Astrocyte (in vitro differentiated cells and primary cell): Measurements from ENCODE around the gene POU2F3. TPM values are rescaled to one million over a fixed set of nuclear protein-coding genes. Genes with fewer than 3 reads are reported as not detected.

ENCODE experiments used
- DNase-seq: peaks from one replicate; pipeline ENCODE4 v3.0.0-alpha.2; 2010; ENCODE audit warnings: low read depth
- FAIRE-seq: peaks from 2 replicates; lab custom pipeline; 2011; peaks lifted over from hg19 to GRCh38; lab: Jason Lieb, UNC
- H2AFZ ChIP-seq: 2 replicates; pipeline ENCODE4 v1.6.0; 2012; ENCODE audit warnings: low read depth, low read length, inconsistent platforms
- H3K27ac ChIP-seq: 2 replicates; pipeline ENCODE4 v1.5.1; 2011; ENCODE audit warnings: low read depth, low read length, inconsistent platforms
- H3K27me3 ChIP-seq: 2 replicates; pipeline ENCODE4 v1.6.0; 2011; ENCODE audit warnings: low read length, inconsistent platforms; ENCODE audit not compliant: insufficient read depth
- H3K36me3 ChIP-seq: 2 replicates; pipeline ENCODE4 v1.5.1; 2011; ENCODE audit warnings: low read length, inconsistent platforms; ENCODE audit not compliant: insufficient read depth
- H3K4me1 ChIP-seq: 2 replicates; pipeline ENCODE4 v1.5.1; 2011; ENCODE audit warnings: low read length, inconsistent platforms; ENCODE audit not compliant: insufficient read depth
- H3K4me2 ChIP-seq: 2 replicates; pipeline ENCODE4 v1.6.0; 2012; ENCODE audit warnings: low read length, inconsistent platforms
- H3K4me3 ChIP-seq: 2 replicates; pipeline ENCODE4 v1.5.1; 2011; ENCODE audit warnings: low read depth, mild to moderate bottlenecking, low read length, inconsistent platforms; ENCODE audit not compliant: insufficient read depth
- H3K79me2 ChIP-seq: 2 replicates; pipeline ENCODE4 v1.6.0; 2012; ENCODE audit warnings: mild to moderate bottlenecking, low read length, inconsistent platforms; ENCODE audit not compliant: insufficient read depth
- H3K9ac ChIP-seq: 2 replicates; pipeline ENCODE4 v1.6.0; 2012; ENCODE audit warnings: mild to moderate bottlenecking, low read length, inconsistent platforms
- H3K9me3 ChIP-seq: 2 replicates; pipeline ENCODE4 v1.5.1; 2012; ENCODE audit warnings: low read depth, mild to moderate bottlenecking, low read length, inconsistent platforms; ENCODE audit not compliant: insufficient read depth
- H4K20me1 ChIP-seq: 2 replicates; pipeline ENCODE4 v1.6.0; 2012; ENCODE audit warnings: low read length, inconsistent platforms; ENCODE audit not compliant: insufficient read depth
- H3K27ac Mint-ChIP-seq: one replicate; pipeline ENCODE4 v1.8.0; 2021; ENCODE audit warnings: mild to moderate bottlenecking, mixed read lengths; ENCODE audit not compliant: unreplicated experiment
- H3K27me3 Mint-ChIP-seq: one replicate; pipeline ENCODE4 v1.8.0; 2021; ENCODE audit warnings: low read depth, mixed read lengths; ENCODE audit not compliant: unreplicated experiment
- H3K36me3 Mint-ChIP-seq: one replicate; pipeline ENCODE4 v1.8.0; 2021; ENCODE audit warnings: low read depth, mixed read lengths; ENCODE audit not compliant: unreplicated experiment
- H3K4me1 Mint-ChIP-seq: one replicate; pipeline ENCODE4 v1.8.0; 2021; ENCODE audit warnings: low read depth, mixed read lengths; ENCODE audit not compliant: unreplicated experiment
- H3K4me3 Mint-ChIP-seq: one replicate; pipeline ENCODE4 v1.8.0; 2021; ENCODE audit warnings: mild to moderate bottlenecking, moderate library complexity, mixed read lengths; ENCODE audit not compliant: unreplicated experiment
- H3K9me3 Mint-ChIP-seq: one replicate; pipeline ENCODE4 v1.8.0; 2021; ENCODE audit warnings: mild to moderate bottlenecking, mixed read lengths; ENCODE audit not compliant: unreplicated experiment
- EZH2 ChIP-seq: IDR thresholded peaks from 2 replicates; pipeline ENCODE4 v1.6.1; 2012; ENCODE audit warnings: mild to moderate bottlenecking, low read length, inconsistent platforms; ENCODE audit not compliant: insufficient read depth
- total RNA-seq: library from RNA; stranded (reverse); gene quantifications from 2 replicates; pipeline ENCODE4 v1.2.1, GENCODE V29; 2021
- TF ChIP-seq, protein P1 (sequence below): IDR thresholded peaks from 2 replicates; pipeline ENCODE4 v1.5.1; 2011; ENCODE audit warnings: low read depth, mild to moderate bottlenecking, inconsistent platforms, low read length, moderate library complexity; ENCODE audit not compliant: insufficient read depth

The POU2F3 gene
- total RNA-seq, 1 donor from 2014 or later, result 0.20 TPM

DNA sequence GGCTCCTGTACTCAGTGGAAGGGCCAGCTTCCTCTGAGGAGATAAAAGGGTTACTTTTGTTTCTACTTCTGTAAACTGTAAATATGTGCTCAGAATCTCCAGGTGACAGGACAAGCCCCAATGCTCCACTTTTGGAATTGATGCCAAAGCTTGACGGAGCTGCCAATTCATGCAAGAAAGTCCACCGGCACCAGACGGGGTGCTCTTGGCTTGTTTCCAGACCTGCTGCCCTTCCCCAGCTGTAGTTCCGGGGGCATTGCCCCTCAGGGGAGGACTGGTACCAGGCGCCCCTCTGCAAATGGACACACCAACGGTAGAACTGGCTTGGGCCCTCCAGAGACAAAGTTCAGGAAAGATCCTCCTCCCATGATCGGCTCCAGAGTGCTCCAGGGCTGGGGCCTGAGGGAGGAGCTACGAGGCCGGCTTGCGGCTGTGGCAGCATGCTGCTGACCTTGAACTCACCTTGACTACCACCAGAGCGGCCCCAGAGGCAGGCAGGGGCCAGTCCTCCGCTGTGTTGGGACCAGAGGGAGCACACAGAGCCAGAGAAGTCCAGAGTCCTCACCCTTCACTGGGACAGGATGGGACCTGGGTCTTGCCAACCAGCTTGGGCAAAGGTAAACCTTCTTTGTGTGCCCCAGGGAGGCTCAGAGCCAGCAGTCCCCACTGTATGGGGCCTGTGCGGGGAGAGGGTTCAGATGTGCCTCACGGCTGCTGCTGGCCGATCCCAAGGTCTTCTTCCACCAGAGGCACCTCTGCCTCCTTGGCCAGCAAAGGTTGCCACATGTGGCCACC, 46.9 kb upstream of the POU2F3 start:
- Mint-ChIP-seq H3K9me3 (no peaks in the 10 kb centered on the region), H3K4me3 (no peak overlapping the region), H3K27me3 (peaks cover 64% of the 10 kb centered on the region), H3K27ac (no peak overlapping the region), H3K36me3 (peaks cover 2% of the 10 kb centered on the region), H3K4me1 (peaks cover 5% of the 10 kb centered on the region)
- no peaks in the 10 kb centered on the region for H3K4me1 ChIP-seq
- FAIRE-seq (no peak), DNase-seq (no peak)
- no peaks in the 10 kb centered on the region for H3K36me3 ChIP-seq
- H3K9ac ChIP-seq, result no peak overlapping the region
- no peak overlapping the region for H3K4me3 ChIP-seq
- H3K79me2 ChIP-seq, result no peaks in the 10 kb centered on the region
- no peak overlapping the region for H3K4me2 ChIP-seq
- H3K27ac ChIP-seq, result no peak overlapping the region
- peaks cover 13% of the 10 kb centered on the region for H3K27me3 ChIP-seq
- no peaks in the 10 kb centered on the region for H4K20me1 ChIP-seq
- H2AFZ ChIP-seq, result no peak overlapping the region
- TF ChIP-seq, protein P1, sequence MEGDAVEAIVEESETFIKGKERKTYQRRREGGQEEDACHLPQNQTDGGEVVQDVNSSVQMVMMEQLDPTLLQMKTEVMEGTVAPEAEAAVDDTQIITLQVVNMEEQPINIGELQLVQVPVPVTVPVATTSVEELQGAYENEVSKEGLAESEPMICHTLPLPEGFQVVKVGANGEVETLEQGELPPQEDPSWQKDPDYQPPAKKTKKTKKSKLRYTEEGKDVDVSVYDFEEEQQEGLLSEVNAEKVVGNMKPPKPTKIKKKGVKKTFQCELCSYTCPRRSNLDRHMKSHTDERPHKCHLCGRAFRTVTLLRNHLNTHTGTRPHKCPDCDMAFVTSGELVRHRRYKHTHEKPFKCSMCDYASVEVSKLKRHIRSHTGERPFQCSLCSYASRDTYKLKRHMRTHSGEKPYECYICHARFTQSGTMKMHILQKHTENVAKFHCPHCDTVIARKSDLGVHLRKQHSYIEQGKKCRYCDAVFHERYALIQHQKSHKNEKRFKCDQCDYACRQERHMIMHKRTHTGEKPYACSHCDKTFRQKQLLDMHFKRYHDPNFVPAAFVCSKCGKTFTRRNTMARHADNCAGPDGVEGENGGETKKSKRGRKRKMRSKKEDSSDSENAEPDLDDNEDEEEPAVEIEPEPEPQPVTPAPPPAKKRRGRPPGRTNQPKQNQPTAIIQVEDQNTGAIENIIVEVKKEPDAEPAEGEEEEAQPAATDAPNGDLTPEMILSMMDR, result no peak
- TF ChIP-seq EZH2, result no peak
- H3K9me3 ChIP-seq, result no peaks in the 10 kb centered on the region

DNA sequence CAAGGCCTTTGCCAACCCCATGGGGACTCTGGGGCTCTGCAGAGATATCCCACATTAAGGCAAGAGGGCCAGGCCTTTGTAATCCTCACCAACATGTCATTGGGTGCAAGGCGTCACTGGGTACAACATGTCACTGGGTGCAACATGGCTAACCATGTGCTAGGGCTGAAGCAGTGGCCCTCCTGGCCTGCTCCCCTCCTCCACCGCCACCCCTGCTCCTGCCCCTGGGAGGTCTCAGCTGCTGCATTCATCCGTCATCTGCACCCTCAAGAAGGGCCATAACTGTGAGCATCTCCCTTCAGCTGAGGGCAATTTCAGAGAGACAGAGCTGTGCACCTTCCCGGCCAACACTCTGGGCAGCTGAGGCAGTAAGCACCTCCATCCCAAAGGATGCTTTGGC, 45.8 kb upstream of the POU2F3 start:
- no peaks in the 10 kb centered on the region for H4K20me1 ChIP-seq
- H3K9me3 ChIP-seq, result no peaks in the 10 kb centered on the region
- no peaks in the 10 kb centered on the region for H3K4me1 ChIP-seq
- no peak overlapping the region for H3K27ac Mint-ChIP-seq
- H3K36me3 ChIP-seq, result no peaks in the 10 kb centered on the region
- FAIRE-seq, result no peak
- no peak overlapping the region for H3K27ac ChIP-seq
- H3K27me3 ChIP-seq, result peaks cover 12% of the 10 kb centered on the region
- H3K36me3 Mint-ChIP-seq, result peaks cover 2% of the 10 kb centered on the region
- H2AFZ ChIP-seq, result no peak overlapping the region
- no peak overlapping the region for H3K9ac ChIP-seq
- H3K79me2 ChIP-seq, result no peaks in the 10 kb centered on the region
- TF ChIP-seq, protein P1, result no peak
- no peak for TF ChIP-seq EZH2
- H3K4me3 ChIP-seq, result no peak overlapping the region
- no peak overlapping the region for H3K4me2 ChIP-seq
- no peaks in the 10 kb centered on the region for H3K9me3 Mint-ChIP-seq
- DNase-seq, result no peak
- peaks cover 5% of the 10 kb centered on the region for H3K4me1 Mint-ChIP-seq
- H3K4me3 Mint-ChIP-seq, result no peak overlapping the region
- peaks cover 63% of the 10 kb centered on the region for H3K27me3 Mint-ChIP-seq
